ENCODE data around the gene PTPRK. TPM values are rescaled to one million over a fixed set of nuclear protein-coding genes. Genes with fewer than 3 reads are reported as not detected.

Gene PTPRK
- polyA plus RNA-seq, 3 donors, result 54.2 to 57.7 (median 56.0) TPM

- no peak for DNase-seq (ENCODE audit: low read depth in 3 of 3, low spot score in 2 of 3)
Observed at GRCh38 chr6:128161263-128161662, 359.1 kb downstream of the PTPRK start.

- DNase-seq (ENCODE audit: low read depth in 3 of 3, low spot score in 2 of 3), result no peak
Observed at GRCh38 chr6:128158496-128158895, 361.9 kb downstream of the PTPRK start.

- no peak for DNase-seq (ENCODE audit: low read depth in 3 of 3, low spot score in 2 of 3)
Observed at GRCh38 chr6:128156321-128157111, 363.9 kb downstream of the PTPRK start.

- no peak for DNase-seq (ENCODE audit: low read depth in 3 of 3, low spot score in 2 of 3)
Observed at GRCh38 chr6:128155826-128156225, 364.6 kb downstream of the PTPRK start.

GRCh38 chr6:128152551-128152950 is 367.8 kb downstream of the PTPRK start:
- DNase-seq (ENCODE audit: low read depth in 3 of 3, low spot score in 2 of 3), result no peak

GRCh38 chr6:128150376-128150775 is 370.0 kb downstream of the PTPRK start:
- no peak for DNase-seq (ENCODE audit: low read depth in 3 of 3, low spot score in 2 of 3)

GRCh38 chr6:128149796-128150195 is 370.6 kb downstream of the PTPRK start:
- no peak for DNase-seq (ENCODE audit: low read depth in 3 of 3, low spot score in 2 of 3)

- DNase-seq (ENCODE audit: low read depth in 3 of 3, low spot score in 2 of 3), result no peak
Observed at GRCh38 chr6:128144320-128144719, 376.1 kb downstream of the PTPRK start.

- DNase-seq (ENCODE audit: low read depth in 3 of 3, low spot score in 2 of 3), result no peak
Observed at GRCh38 chr6:128141932-128142331, 378.5 kb downstream of the PTPRK start.

- DNase-seq (ENCODE audit: low read depth in 3 of 3, low spot score in 2 of 3), result no peak
Observed at GRCh38 chr6:128139519-128139918, 380.9 kb downstream of the PTPRK start.

- no peak for DNase-seq (ENCODE audit: low read depth in 3 of 3, low spot score in 2 of 3)
Observed at GRCh38 chr6:128138694-128139093, 381.7 kb downstream of the PTPRK start.

GRCh38 chr6:128135325-128135724 is 385.1 kb downstream of the PTPRK start:
- DNase-seq (ENCODE audit: low read depth in 3 of 3, low spot score in 2 of 3), result no peak

GRCh38 chr6:128131566-128131965 is 388.8 kb downstream of the PTPRK start:
- no peak for DNase-seq (ENCODE audit: low read depth in 3 of 3, low spot score in 2 of 3)

- DNase-seq (ENCODE audit: low read depth in 3 of 3, low spot score in 2 of 3), result no peak
Observed at GRCh38 chr6:128131036-128131435, 389.4 kb downstream of the PTPRK start.

- DNase-seq (ENCODE audit: low read depth in 3 of 3, low spot score in 2 of 3), result no peak
Observed at GRCh38 chr6:128129679-128130078, 390.7 kb downstream of the PTPRK start.

- DNase-seq (ENCODE audit: low read depth in 3 of 3, low spot score in 2 of 3), result no peak
Observed at GRCh38 chr6:128127650-128128049, 392.7 kb downstream of the PTPRK start.

- DNase-seq (ENCODE audit: low read depth in 3 of 3, low spot score in 2 of 3), result no peak
Observed at GRCh38 chr6:128124713-128125112, 395.7 kb downstream of the PTPRK start.

- DNase-seq (ENCODE audit: low read depth in 3 of 3, low spot score in 2 of 3), result no peak
Observed at GRCh38 chr6:128121610-128122009, 398.8 kb downstream of the PTPRK start.

GRCh38 chr6:128121190-128121589 is 399.2 kb downstream of the PTPRK start:
- no peak for DNase-seq (ENCODE audit: low read depth in 3 of 3, low spot score in 2 of 3)

- DNase-seq (ENCODE audit: low read depth in 3 of 3, low spot score in 2 of 3), result no peak
Observed at GRCh38 chr6:128118401-128118800, 402.0 kb downstream of the PTPRK start.

- DNase-seq (ENCODE audit: low read depth in 3 of 3, low spot score in 2 of 3), result no peak
Observed at GRCh38 chr6:128117916-128118315, 402.5 kb downstream of the PTPRK start.

- no peak for DNase-seq (ENCODE audit: low read depth in 3 of 3, low spot score in 2 of 3)
Observed at GRCh38 chr6:128114164-128114563, 406.2 kb downstream of the PTPRK start.

- peak in 1 of 3 donors; percentile 8 for DNase-seq (ENCODE audit: low read depth in 3 of 3, low spot score in 2 of 3)
Observed at GRCh38 chr6:128112494-128112893, 407.9 kb downstream of the PTPRK start.
